ENCODE data around the gene PEAK3. TPM values are rescaled to one million over a fixed set of nuclear protein-coding genes. Genes with fewer than 3 reads are reported as not detected.

Gene PEAK3
- total RNA-seq, 1 donor from 2014 or later: 0.50 TPM

DNA sequence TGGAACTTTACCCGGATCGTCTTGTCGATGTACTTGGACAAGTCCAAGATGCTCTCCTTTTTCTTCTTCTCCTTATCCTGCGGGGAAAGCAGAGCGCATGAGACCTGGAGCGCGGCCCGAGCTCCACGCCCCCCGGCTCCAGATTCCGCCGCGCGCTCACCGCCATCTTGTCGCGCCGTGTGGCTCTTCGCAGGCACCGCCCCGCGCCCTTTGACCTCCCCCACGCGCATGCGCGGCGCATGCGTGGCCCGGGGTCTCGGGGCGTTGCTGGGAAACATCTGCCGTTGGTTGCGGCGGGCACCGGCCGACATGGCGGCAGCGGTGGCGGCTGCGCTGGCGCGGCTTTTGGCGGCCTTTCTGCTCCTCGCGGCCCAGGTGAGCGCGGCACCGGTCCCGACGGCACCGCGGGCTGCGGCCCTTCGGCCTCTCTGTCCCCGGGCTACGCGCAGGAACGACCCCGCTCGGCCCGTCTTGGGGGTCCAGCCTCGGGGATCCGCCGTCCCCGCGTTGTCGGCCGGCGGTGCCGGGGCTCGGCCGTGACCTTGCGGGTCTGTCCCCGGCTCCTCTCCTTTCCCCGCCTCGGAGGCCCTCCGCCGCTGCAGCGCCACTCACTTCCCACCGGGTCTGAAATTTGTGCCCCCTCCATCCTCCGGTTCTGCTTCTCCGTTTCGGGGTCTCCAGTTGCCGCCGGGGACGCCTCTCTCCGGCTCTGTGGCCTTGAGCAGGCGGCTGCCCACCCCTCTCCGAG is 46.6 kb upstream of the PEAK3 start, which contains the start of the genes LSM7 and SPPL2B:
Gene LSM7 (minus strand): TSS at position 186 of the 748 bp plus-strand sequence. CDS start 20 bp downstream, at position 166.
Gene SPPL2B (plus strand): TSS at position 284 of the 748 bp plus-strand sequence. CDS start 26 bp downstream, at position 310.
- H3K4me3 Mint-ChIP-seq (ENCODE audit: unreplicated experiment): peak within 1 kb of the TSS; percentile 99
- H3K27ac Mint-ChIP-seq (ENCODE audit: unreplicated experiment): peak within 1 kb of the TSS; percentile 99
- no peaks in the 10 kb centered on the region for H3K27me3 Mint-ChIP-seq (ENCODE audit: low read depth)
- H3K36me3 Mint-ChIP-seq (ENCODE audit: low read depth): peaks cover 10% of the 10 kb centered on the region
- peaks cover 47% of the 10 kb centered on the region for H3K4me1 Mint-ChIP-seq (ENCODE audit: low read depth)
- H3K9me3 Mint-ChIP-seq (ENCODE audit: low read depth): no peaks in the 10 kb centered on the region
- TF ChIP-seq, protein P1, sequence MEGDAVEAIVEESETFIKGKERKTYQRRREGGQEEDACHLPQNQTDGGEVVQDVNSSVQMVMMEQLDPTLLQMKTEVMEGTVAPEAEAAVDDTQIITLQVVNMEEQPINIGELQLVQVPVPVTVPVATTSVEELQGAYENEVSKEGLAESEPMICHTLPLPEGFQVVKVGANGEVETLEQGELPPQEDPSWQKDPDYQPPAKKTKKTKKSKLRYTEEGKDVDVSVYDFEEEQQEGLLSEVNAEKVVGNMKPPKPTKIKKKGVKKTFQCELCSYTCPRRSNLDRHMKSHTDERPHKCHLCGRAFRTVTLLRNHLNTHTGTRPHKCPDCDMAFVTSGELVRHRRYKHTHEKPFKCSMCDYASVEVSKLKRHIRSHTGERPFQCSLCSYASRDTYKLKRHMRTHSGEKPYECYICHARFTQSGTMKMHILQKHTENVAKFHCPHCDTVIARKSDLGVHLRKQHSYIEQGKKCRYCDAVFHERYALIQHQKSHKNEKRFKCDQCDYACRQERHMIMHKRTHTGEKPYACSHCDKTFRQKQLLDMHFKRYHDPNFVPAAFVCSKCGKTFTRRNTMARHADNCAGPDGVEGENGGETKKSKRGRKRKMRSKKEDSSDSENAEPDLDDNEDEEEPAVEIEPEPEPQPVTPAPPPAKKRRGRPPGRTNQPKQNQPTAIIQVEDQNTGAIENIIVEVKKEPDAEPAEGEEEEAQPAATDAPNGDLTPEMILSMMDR (IDR thresholded peaks at IDR 0.05): no peak
- peak; percentile 94 for DNase-seq (ENCODE audit: low spot score)

GRCh38 chr19:2327773-2328400 is 45.9 kb upstream of the PEAK3 start:
- Mint-ChIP-seq H3K4me1 (ENCODE audit: low read depth) (peaks cover 47% of the 10 kb centered on the region), H3K36me3 (ENCODE audit: low read depth) (peaks cover 11% of the 10 kb centered on the region), H3K27ac (ENCODE audit: unreplicated experiment) (peak overlapping the region; percentile 99), H3K4me3 (ENCODE audit: unreplicated experiment) (peak overlapping the region; percentile 99), H3K27me3 (ENCODE audit: low read depth) (no peaks in the 10 kb centered on the region), H3K9me3 (ENCODE audit: low read depth) (no peaks in the 10 kb centered on the region)
- TF ChIP-seq, protein P1 (IDR thresholded peaks at IDR 0.05): no peak
- DNase-seq (ENCODE audit: low spot score): no peak

DNA sequence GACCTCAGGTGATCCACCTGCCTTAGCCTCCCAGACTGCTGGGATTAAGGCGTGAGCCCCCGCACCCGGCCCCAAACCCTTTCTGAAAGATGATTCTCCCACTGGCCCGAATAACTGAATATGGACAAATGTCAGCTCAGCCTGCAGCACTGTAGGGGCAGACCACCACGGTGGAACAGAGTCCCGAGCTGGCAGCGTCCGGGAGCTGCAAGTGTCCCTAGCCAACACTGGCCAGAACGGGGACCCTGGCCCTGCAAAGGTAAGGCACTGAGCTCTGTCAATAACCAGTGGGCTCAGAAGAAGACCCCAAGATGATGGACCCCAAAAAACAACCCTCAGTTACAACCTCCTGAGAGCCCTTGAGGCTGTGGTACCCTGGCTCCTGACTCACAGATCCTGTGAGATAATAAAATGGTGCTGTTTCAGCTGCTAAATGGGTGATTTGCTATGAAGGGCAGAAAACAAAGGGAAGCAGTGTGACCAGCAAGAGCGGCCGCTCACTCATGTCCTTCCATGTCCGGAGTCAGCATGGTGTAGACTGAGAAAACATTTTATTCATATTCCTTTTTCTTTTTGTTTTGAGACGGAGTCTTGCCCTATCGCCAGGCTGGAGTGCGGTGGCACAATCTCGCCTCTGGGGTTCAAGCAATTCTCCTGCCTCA is 44.9 kb upstream of the PEAK3 start:
- Mint-ChIP-seq H3K9me3 (ENCODE audit: low read depth) (no peaks in the 10 kb centered on the region), H3K4me3 (ENCODE audit: unreplicated experiment) (peak overlapping the region; percentile 99), H3K36me3 (ENCODE audit: low read depth) (peaks cover 11% of the 10 kb centered on the region), H3K27me3 (ENCODE audit: low read depth) (no peaks in the 10 kb centered on the region), H3K27ac (ENCODE audit: unreplicated experiment) (peak overlapping the region; percentile 99), H3K4me1 (ENCODE audit: low read depth) (peaks cover 47% of the 10 kb centered on the region)
- TF ChIP-seq, protein P1 (IDR thresholded peaks at IDR 0.05): no peak
- DNase-seq (ENCODE audit: low spot score): no peak

DNA sequence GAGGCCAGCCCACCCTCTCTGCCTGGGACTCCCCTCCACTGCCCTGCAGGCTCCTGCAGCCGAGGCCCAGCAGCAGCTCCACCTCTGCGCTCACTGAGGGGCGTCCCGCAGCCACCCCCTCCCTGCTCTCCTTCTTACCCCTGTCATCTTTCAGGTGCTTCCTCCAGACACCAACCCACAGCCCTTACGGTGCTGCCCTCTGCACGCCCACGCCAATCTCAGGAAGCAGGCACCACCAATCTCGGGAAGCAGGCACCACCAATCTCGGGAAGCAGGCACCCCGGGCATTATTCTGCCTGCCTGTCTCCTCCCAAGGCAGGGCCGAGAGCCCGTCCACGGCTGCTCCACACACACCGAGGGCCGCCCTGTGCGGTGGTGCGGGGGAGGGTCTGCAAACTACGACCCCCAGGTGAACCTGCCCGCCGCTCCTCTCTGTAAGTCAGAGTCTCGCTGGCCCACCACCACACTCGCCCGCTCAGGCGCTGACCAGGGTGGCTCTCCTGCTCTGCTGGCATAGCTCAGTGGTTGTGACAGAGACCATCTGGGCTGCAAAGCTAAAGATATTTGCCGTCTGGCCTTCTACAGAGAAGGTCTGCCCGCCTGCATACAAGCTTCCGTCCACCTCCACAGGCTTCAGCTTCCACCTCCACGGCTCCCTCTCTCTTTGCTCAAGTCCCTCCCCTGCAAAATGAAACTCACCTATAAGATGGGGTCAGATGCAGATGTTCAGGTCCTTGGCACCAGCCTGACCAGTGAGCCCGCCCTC is 43.5 kb upstream of the PEAK3 start:
- DNase-seq (ENCODE audit: low spot score): no peak
- Mint-ChIP-seq H3K9me3 (ENCODE audit: low read depth) (no peaks in the 10 kb centered on the region), H3K4me1 (ENCODE audit: low read depth) (peaks cover 38% of the 10 kb centered on the region), H3K27me3 (ENCODE audit: low read depth) (no peaks in the 10 kb centered on the region), H3K36me3 (ENCODE audit: low read depth) (peaks cover 11% of the 10 kb centered on the region), H3K27ac (ENCODE audit: unreplicated experiment) (peak overlapping the region; percentile 5), H3K4me3 (ENCODE audit: unreplicated experiment) (no peak overlapping the region)
- TF ChIP-seq, protein P1 (IDR thresholded peaks at IDR 0.05): no peak
